HepG2 (cell line): ENCODE data around the gene RHOG.

Experiments
- CREB1 ChIP-seq, 2 experiments: fragments of 450-650 bp in 1 of 2; IDR thresholded peaks; 2 replicates each; pipeline ENCODE4 v1.6.1; 2016 to 2017; ENCODE audit warnings: control low read depth in 1 of 2, mild to moderate bottlenecking in 1 of 2, missing compliant biosample characterization in 1 of 2, missing genetic modification characterization in 1 of 2
- FOSL1 ChIP-seq: sonication (generic); formaldehyde crosslinking; IDR thresholded peaks from 2 replicates; pipeline ENCODE4 v1.9.0; 2021; ENCODE audit warnings: missing genetic modification reagents, borderline replicate concordance
- GZF1 ChIP-seq: sonication (generic); formaldehyde crosslinking; IDR thresholded peaks from 2 replicates; pipeline ENCODE4 v1.5.1; 2020; ENCODE audit warnings: mild to moderate bottlenecking, missing genetic modification reagents
- HDAC6 ChIP-seq: fragments of 200-600 bp; sonication (generic); IDR thresholded peaks from 2 replicates; pipeline ENCODE4 v1.7.0; 2017; ENCODE audit warnings: mild to moderate bottlenecking, antibody characterized with exemption, low read length, low read depth
- MXI1 ChIP-seq: IDR thresholded peaks from 3 replicates; pipeline ENCODE4 v1.6.1; 2012; ENCODE audit warnings: low read depth, low read length, inconsistent platforms, borderline replicate concordance
- NFIC ChIP-seq: IDR thresholded peaks from 2 replicates; pipeline ENCODE4 v1.6.1; 2012; ENCODE audit warnings: mild to moderate bottlenecking, low read length, inconsistent platforms
- PHF20 ChIP-seq: sonication (generic); formaldehyde crosslinking; IDR thresholded peaks from 2 replicates; pipeline ENCODE4 v1.5.0; 2020; ENCODE audit warnings: mild to moderate bottlenecking, missing genetic modification reagents
- POLR2AphosphoS5 ChIP-seq: IDR thresholded peaks from 2 replicates; pipeline ENCODE4 v1.6.1; 2012; ENCODE audit warnings: low read depth, low read length
- RELA ChIP-seq: sonication (generic); formaldehyde crosslinking; IDR thresholded peaks from 2 replicates; pipeline ENCODE4 v1.4.0; 2020; ENCODE audit warnings: missing genetic modification reagents
- RFX5 ChIP-seq: IDR thresholded peaks from 2 replicates; pipeline ENCODE4 v1.6.1; 2011; ENCODE audit warnings: low read depth, low read length, improper control_type of control experiment
- TFDP1 ChIP-seq: IDR thresholded peaks from 2 replicates; pipeline ENCODE4 v1.6.1; 2016; ENCODE audit warnings: missing compliant biosample characterization, missing genetic modification reagents, borderline replicate concordance
- ZBTB21 ChIP-seq: sonication (generic); formaldehyde crosslinking; IDR thresholded peaks from 2 replicates; pipeline ENCODE4 v1.4.0; 2020; ENCODE audit warnings: missing genetic modification reagents
- ZNF792 ChIP-seq: IDR thresholded peaks from 2 replicates; pipeline ENCODE4 v1.6.1; 2016
- ZNF841 ChIP-seq: sonication (generic); formaldehyde crosslinking; IDR thresholded peaks from 2 replicates; pipeline ENCODE4 v1.8.1; 2023; ENCODE audit warnings: missing genetic modification reagents, borderline replicate concordance

- TF ChIP-seq GZF1, result no peak
- no peak for TF ChIP-seq HDAC6
- TF ChIP-seq RELA (CRISPR knock-in tag), result no peak
- TF ChIP-seq ZNF841 (CRISPR knock-in tag), result no peak
- peak; percentile 62 for TF ChIP-seq POLR2AphosphoS5
- no peak for TF ChIP-seq NFIC
- 0 out of 3 replicates have a peak, but pooled peaks have one; percentile 5 for TF ChIP-seq MXI1
- no peak for TF ChIP-seq FOSL1 (CRISPR knock-in tag)
- TF ChIP-seq ZBTB21 (CRISPR knock-in tag), result no peak
- TF ChIP-seq CREB1 (IDR thresholded peaks at IDR 0.05), result no peak
- no peak for TF ChIP-seq CREB1 (CRISPR knock-in tag; IDR thresholded peaks at IDR 0.05)
- no peak for TF ChIP-seq RFX5
- no peak for TF ChIP-seq ZNF792
- no peak for TF ChIP-seq TFDP1
- 0 out of 2 replicates have a peak, but pooled peaks have one; percentile 40 for TF ChIP-seq PHF20 (CRISPR knock-in tag)
Observed at GRCh38 chr11:3807909-3808860, 32.6 kb downstream of the RHOG start, which contains the start of gene PGAP2.
